ENCODE data around the gene JKAMP. TPM values are rescaled to one million over a fixed set of nuclear protein-coding genes. Genes with fewer than 3 reads are reported as not detected.

JKAMP gene
- polyA plus RNA-seq, 1 experiment, result 93.4 TPM

DNA sequence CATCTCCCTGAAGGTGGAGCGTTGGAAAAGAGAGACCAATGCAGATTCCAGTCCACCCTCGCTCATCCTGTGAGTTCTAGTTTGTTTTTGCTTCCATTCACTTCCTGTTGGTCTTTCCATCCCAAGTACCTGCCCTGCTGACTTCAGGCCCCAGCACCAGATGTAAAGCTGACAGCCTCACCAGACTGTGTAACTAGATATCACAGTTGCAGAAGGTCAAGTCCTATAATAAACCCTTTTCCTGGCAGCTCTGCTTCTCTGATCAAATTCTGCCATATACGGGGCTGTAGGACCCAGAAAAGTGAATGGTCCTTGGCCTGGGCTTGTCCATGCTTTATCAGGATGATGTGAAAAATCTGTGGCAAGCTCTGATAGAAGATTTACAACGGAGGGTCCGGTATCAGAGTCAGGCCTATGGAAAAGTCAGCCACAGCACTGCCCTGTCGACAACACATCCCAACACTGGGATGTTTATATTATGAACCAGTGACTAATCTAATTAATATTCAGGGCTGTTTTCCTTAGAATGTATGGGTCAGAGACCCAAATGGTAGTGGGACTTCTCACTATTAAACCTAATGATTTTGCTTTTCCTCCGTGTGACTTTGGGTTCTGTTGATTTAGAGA is 50.2 kb downstream of the JKAMP start:
- no peak for DNase-seq (ENCODE audit: low read depth)
- peaks cover 2% of the 10 kb centered on the region; the same call in 1 of the 2 replicates for H3K27me3 ChIP-seq (ENCODE audit: control insufficient read depth, insufficient read depth, low read length)
- POLR2A ChIA-PET, result no interaction called here
- H3K36me3 ChIP-seq (ENCODE audit: control insufficient read depth, insufficient read depth, low read length), result no peaks in the 10 kb centered on the region
- TF ChIP-seq, protein P1, sequence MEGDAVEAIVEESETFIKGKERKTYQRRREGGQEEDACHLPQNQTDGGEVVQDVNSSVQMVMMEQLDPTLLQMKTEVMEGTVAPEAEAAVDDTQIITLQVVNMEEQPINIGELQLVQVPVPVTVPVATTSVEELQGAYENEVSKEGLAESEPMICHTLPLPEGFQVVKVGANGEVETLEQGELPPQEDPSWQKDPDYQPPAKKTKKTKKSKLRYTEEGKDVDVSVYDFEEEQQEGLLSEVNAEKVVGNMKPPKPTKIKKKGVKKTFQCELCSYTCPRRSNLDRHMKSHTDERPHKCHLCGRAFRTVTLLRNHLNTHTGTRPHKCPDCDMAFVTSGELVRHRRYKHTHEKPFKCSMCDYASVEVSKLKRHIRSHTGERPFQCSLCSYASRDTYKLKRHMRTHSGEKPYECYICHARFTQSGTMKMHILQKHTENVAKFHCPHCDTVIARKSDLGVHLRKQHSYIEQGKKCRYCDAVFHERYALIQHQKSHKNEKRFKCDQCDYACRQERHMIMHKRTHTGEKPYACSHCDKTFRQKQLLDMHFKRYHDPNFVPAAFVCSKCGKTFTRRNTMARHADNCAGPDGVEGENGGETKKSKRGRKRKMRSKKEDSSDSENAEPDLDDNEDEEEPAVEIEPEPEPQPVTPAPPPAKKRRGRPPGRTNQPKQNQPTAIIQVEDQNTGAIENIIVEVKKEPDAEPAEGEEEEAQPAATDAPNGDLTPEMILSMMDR (IDR thresholded peaks at IDR 0.05; ENCODE audit: insufficient read depth, low read depth, low read length), result no peak
- no peak overlapping the region for H3K4me3 ChIP-seq (ENCODE audit: low read depth, low read length)
- CTCF ChIA-PET, result no interaction called here

DNA sequence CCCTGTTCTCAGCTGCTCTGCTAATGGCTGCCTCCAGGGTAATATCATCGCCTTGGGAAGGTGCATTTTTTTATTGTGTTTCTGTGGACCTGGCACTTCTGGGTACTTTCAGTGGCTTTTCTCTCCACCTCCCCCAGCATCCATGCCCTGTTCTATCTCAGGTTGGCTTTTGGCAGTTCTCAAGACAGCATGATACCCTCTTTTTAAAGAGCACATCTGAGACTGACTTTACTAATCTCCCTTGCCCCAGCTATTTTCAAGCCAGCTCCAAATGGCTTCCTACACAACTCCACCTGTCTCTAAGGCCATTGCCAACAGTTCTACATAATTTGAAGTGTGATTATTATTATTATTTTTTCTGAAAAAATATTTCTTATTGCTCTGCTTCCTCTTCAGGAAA is 53.2 kb downstream of the JKAMP start:
- ChIA-PET CTCF (no interaction called here), POLR2A (no interaction called here)
- TF ChIP-seq, protein P1 (IDR thresholded peaks at IDR 0.05; ENCODE audit: insufficient read depth, low read depth, low read length), result no peak
- no peak for DNase-seq (ENCODE audit: low read depth)
- Histone ChIP-seq H3K4me3 (ENCODE audit: low read depth, low read length) (no peak overlapping the region), H3K36me3 (ENCODE audit: control insufficient read depth, insufficient read depth, low read length) (no peaks in the 10 kb centered on the region), H3K27me3 (ENCODE audit: control insufficient read depth, insufficient read depth, low read length) (peaks cover under 1% of the 10 kb centered on the region; the same call in 1 of the 2 replicates)

DNA sequence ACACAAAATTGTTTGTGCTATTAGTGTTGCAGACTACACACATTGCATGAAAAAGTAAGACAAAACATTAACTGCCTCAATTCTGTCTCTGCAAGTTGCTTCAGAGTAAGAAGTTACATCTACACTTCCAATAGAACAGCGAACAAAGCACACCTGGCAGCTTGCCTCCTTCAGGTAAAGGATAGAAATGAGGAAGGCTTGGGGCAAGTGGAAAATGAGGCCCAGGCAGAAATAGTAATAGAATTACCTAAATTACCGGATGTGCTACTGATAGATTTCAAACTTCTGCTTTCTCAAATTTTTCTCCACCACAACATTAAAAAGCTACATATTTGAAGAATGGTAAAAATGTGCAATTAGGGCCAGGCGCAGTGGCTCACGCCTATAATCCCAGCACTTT is 54.6 kb downstream of the JKAMP start:
- H3K4me3 ChIP-seq (ENCODE audit: low read depth, low read length), result no peak overlapping the region
- ChIA-PET POLR2A (no interaction called here), CTCF (no interaction called here)
- no peaks in the 10 kb centered on the region for H3K36me3 ChIP-seq (ENCODE audit: control insufficient read depth, insufficient read depth, low read length)
- no peaks in the 10 kb centered on the region for H3K27me3 ChIP-seq (ENCODE audit: control insufficient read depth, insufficient read depth, low read length)
- DNase-seq (ENCODE audit: low read depth), result no peak
- TF ChIP-seq, protein P1 (IDR thresholded peaks at IDR 0.05; ENCODE audit: insufficient read depth, low read depth, low read length), result no peak

DNA sequence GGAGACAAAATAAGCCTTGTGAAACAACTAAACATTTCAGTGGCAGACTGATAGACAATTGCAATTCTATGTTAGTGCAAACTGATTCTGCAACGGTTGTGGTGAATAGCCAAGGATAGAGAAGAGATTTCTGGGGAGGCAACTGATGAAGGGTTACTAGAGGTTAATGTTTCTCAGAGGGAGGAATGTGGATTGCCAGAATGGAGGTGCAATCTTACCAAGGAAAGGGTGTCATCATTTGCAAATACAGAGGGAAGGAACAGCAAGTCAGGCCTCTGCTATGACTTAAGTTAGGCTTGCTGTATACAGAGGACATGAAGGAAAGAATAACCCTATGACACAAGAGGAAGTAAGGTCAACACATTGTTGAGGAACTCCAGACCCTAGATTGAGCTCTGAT is 56.5 kb downstream of the JKAMP start:
- Histone ChIP-seq H3K4me3 (ENCODE audit: low read depth, low read length) (no peak overlapping the region), H3K27me3 (ENCODE audit: control insufficient read depth, insufficient read depth, low read length) (no peaks in the 10 kb centered on the region), H3K36me3 (ENCODE audit: control insufficient read depth, insufficient read depth, low read length) (no peaks in the 10 kb centered on the region)
- TF ChIP-seq, protein P1 (IDR thresholded peaks at IDR 0.05; ENCODE audit: insufficient read depth, low read depth, low read length), result no peak
- POLR2A ChIA-PET, result no interaction called here
- DNase-seq (ENCODE audit: low read depth), result no peak
- CTCF ChIA-PET, result no interaction called here

DNA sequence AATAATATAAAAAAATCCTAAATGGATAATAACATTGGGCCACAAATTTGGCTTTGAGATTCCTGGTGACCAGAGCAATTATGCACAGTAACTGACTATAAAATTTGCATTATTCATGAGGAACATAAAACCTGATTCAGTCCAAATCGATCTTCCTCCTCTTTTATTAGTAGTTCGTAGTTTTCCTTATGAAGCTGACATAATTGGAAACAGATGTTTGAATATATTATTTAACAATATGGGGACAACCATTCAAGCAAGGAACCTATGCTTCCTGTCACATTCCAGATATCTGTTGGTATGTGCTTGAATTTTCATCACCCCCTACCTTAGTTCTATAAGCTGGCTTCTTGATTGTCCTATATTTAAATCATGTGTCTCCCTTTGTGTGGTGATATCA is 57.4 kb downstream of the JKAMP start:
- TF ChIP-seq, protein P1 (IDR thresholded peaks at IDR 0.05; ENCODE audit: insufficient read depth, low read depth, low read length), result no peak
- Histone ChIP-seq H3K27me3 (ENCODE audit: control insufficient read depth, insufficient read depth, low read length) (no peaks in the 10 kb centered on the region), H3K4me3 (ENCODE audit: low read depth, low read length) (no peak overlapping the region), H3K36me3 (ENCODE audit: control insufficient read depth, insufficient read depth, low read length) (no peaks in the 10 kb centered on the region)
- ChIA-PET POLR2A (no interaction called here), CTCF (no interaction called here)
- no peak for DNase-seq (ENCODE audit: low read depth)

Measured in BJ (cell line).